ENCODE data around the gene ZNG1A. TPM values are rescaled to one million over a fixed set of nuclear protein-coding genes. Genes with fewer than 3 reads are reported as not detected.
"Not testable (repeated sequence)": the region's sequence is repeated elsewhere in the genome, so short reads cannot be mapped to it uniquely, and the experiment has no call there.

Gene ZNG1A
- total RNA-seq, 2 experiments from 2014 or later = 49.4 to 73.6 TPM

DNA sequence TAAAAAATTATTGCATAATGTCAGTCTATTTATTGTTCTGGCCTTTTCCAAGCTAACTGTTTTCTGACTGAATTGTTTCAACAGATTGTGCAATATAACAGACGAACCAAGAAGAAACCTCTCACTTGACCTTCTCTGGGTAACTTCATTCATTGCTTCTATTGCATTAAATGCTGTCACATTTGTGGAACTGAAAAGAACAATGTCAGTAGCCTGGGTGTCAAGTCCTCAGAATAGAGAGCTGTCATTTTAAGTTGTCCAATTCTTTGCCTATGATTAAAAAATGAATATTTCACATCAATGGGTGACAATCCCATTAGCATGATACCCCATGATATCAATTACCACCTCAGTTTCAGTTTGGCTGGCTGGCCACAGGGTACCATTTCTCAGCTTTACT is 19.0 kb downstream of the ZNG1A start:
- DNase-seq (ENCODE audit: low spot score); H2AFZ ChIP-seq (ENCODE audit: low read length); H3K27ac ChIP-seq (ENCODE audit: low read depth, low read length, poor library complexity, severe bottlenecking); CTCF ChIA-PET (ENCODE audit: unreplicated experiment); H3K4me3 ChIP-seq (ENCODE audit: low read depth, low read length, poor library complexity, severe bottlenecking); H3K4me2 ChIP-seq (ENCODE audit: low read length); H3K4me1 ChIP-seq (ENCODE audit: insufficient read depth, low read length, poor library complexity, severe bottlenecking); H3K9me3 ChIP-seq (ENCODE audit: low read length); H4K20me1 ChIP-seq (ENCODE audit: insufficient read depth, low read length); H3K79me2 ChIP-seq (ENCODE audit: insufficient read depth, low read depth, low read length); H3K9me2 ChIP-seq (ENCODE audit: insufficient read depth, low read length); H3K36me3 ChIP-seq (ENCODE audit: insufficient read depth, low read length); intact Hi-C loops (cut with micrococcal nuclease; ENCODE audit: unreplicated experiment); BruUV-seq (replicated peaks): not testable (repeated sequence)
- POLR2A ChIA-PET = interaction anchor here (0.6 kb wide), 1 partner anchor 214 kb away, joined by 3 read pairs; no protein-coding TSS in a partner anchor

DNA sequence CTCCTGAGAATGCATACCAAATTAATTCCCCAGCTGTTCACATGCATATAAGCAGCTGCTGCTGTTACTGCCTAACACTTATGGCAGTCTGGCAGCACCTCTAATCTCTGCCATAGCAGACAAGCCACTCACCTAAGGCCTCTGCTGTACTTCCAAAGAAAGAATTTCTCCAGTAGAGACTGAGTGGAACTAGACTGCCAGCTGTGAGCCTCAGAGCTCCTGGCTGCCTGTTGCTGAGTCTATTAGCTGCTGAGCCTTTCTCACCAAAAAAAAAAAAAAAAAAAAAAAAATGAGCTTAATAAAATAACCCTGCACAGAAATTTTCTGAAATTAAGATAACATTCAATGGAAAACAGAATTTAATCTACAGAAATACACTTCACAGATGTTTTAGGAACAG is 27.7 kb downstream of the ZNG1A start:
- BruUV-seq (replicated peaks) = TSS peak; percentile 28
- H3K36me3 ChIP-seq (ENCODE audit: insufficient read depth, low read length); POLR2A ChIA-PET; H3K4me3 ChIP-seq (ENCODE audit: low read depth, low read length, poor library complexity, severe bottlenecking); H3K27ac ChIP-seq (ENCODE audit: low read depth, low read length, poor library complexity, severe bottlenecking); CTCF ChIA-PET (ENCODE audit: unreplicated experiment); H4K20me1 ChIP-seq (ENCODE audit: insufficient read depth, low read length); H3K79me2 ChIP-seq (ENCODE audit: insufficient read depth, low read depth, low read length); DNase-seq (ENCODE audit: low spot score); H3K4me1 ChIP-seq (ENCODE audit: insufficient read depth, low read length, poor library complexity, severe bottlenecking); H2AFZ ChIP-seq (ENCODE audit: low read length); H3K9me2 ChIP-seq (ENCODE audit: insufficient read depth, low read length); H3K4me2 ChIP-seq (ENCODE audit: low read length); H3K9me3 ChIP-seq (ENCODE audit: low read length); intact Hi-C loops (cut with micrococcal nuclease; ENCODE audit: unreplicated experiment): not testable (repeated sequence)

DNA sequence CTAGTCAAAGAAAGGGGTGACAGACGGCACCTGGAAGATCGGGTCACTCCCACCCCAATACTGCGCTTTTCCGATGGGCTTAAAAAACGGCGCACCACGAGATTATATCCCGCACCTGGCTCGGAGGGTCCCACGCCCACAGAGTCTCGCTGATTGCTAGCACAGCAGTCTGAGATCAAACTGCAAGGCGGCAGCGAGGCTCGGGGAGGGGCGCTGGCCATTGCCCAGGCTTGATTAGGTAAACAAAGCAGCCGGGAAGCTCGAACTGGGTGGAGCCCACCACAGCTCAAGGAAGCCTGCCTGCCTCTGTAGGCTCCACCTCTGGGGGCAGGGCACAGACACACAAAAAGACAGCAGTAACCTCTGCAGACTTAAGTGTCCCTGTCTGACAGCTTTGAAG is 39.0 kb downstream of the ZNG1A start:
- H3K4me1 ChIP-seq (ENCODE audit: insufficient read depth, low read length, poor library complexity, severe bottlenecking); POLR2A ChIA-PET; H3K27ac ChIP-seq (ENCODE audit: low read depth, low read length, poor library complexity, severe bottlenecking); H3K9me2 ChIP-seq (ENCODE audit: insufficient read depth, low read length); intact Hi-C loops (cut with micrococcal nuclease; ENCODE audit: unreplicated experiment); BruUV-seq (replicated peaks); H3K4me3 ChIP-seq (ENCODE audit: low read depth, low read length, poor library complexity, severe bottlenecking); H3K9me3 ChIP-seq (ENCODE audit: low read length); H4K20me1 ChIP-seq (ENCODE audit: insufficient read depth, low read length); CTCF ChIA-PET (ENCODE audit: unreplicated experiment); H2AFZ ChIP-seq (ENCODE audit: low read length); H3K36me3 ChIP-seq (ENCODE audit: insufficient read depth, low read length); H3K79me2 ChIP-seq (ENCODE audit: insufficient read depth, low read depth, low read length); DNase-seq (ENCODE audit: low spot score); H3K4me2 ChIP-seq (ENCODE audit: low read length): not testable (repeated sequence)

DNA sequence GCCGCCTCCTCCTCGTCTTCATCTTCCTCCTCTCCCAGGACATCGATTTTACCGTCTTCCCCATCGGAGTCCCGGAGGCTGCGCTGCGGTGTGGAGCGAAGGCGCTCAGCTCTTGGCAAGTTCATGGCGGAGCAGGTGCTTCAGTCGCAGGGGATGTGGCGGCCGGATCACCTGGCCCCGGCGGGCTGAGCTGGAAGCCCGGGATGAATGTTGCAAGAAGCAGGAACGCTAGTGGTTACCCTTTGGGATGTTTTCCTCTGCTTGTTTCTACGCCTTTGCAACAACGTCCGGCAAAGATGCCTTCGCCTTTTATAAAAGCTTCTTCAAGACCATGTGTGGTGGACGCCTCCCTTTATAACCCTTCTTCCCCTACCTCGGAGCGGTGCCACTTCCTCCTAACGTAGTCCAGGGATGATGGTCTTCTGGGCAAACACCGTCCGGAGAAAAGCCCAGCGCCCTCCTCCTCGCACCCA is 60.8 kb downstream of the ZNG1A start, which contains the start of gene FOXD4:
TSS of gene FOXD4 (minus strand) at position 423 of the 473 bp plus-strand sequence. CDS start at position 125, 298 bp downstream.
- H3K4me2 ChIP-seq (ENCODE audit: low read length); CTCF ChIA-PET (ENCODE audit: unreplicated experiment); H3K4me3 ChIP-seq (ENCODE audit: low read depth, low read length, poor library complexity, severe bottlenecking); H3K27ac ChIP-seq (ENCODE audit: low read depth, low read length, poor library complexity, severe bottlenecking); H4K20me1 ChIP-seq (ENCODE audit: insufficient read depth, low read length); intact Hi-C loops (cut with micrococcal nuclease; ENCODE audit: unreplicated experiment); H2AFZ ChIP-seq (ENCODE audit: low read length); POLR2A ChIA-PET; H3K4me1 ChIP-seq (ENCODE audit: insufficient read depth, low read length, poor library complexity, severe bottlenecking); DNase-seq (ENCODE audit: low spot score); H3K79me2 ChIP-seq (ENCODE audit: insufficient read depth, low read depth, low read length); H3K9me3 ChIP-seq (ENCODE audit: low read length); H3K36me3 ChIP-seq (ENCODE audit: insufficient read depth, low read length); H3K9me2 ChIP-seq (ENCODE audit: insufficient read depth, low read length); BruUV-seq (replicated peaks): not testable (repeated sequence)

DNA sequence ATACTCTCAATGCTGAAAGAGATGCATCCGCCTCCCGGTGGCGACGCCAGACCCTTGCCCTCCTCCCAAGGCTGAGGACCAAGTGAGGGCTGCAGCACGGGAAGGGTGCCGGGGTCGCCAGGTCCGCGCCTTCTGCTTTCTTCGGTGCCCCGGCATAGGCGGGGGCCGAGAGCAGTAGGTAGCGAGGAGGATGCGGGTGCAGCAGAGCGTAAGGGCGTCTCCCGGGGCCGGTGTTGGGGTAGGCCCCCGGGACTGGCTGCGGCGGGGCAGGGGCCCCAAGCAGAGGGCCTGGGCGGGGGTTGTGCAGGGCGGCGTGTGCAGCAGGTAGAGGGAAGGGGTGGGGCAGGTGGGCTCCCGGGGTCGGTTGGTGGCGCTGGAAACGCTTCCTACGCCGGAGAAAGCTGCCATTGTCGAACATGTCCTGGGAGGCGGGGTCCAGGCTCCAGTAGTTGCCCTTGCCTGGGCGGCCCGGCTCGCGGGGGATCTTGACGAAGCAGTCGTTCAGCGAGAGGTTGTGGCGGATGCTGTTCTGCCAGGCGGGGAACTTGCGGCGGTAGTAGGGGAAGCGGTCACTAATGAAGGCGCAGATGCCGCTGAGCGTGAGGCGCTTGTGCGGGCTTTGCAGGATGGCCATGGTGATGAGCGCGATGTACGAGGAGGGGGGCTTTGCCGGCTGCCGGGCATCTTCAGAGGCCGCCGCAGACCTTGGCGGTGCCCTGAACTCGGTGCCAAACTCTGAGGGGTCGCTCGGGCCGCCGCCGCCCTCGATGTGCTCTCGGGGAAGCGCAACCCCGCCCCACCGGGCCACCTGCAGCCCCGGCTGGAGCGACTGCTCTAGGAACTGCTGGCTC is 61.5 kb downstream of the ZNG1A start:
- H3K27ac ChIP-seq (ENCODE audit: low read depth, low read length, poor library complexity, severe bottlenecking); DNase-seq (ENCODE audit: low spot score); H3K4me2 ChIP-seq (ENCODE audit: low read length); H3K9me3 ChIP-seq (ENCODE audit: low read length); BruUV-seq (replicated peaks); intact Hi-C loops (cut with micrococcal nuclease; ENCODE audit: unreplicated experiment); CTCF ChIA-PET (ENCODE audit: unreplicated experiment); POLR2A ChIA-PET; H2AFZ ChIP-seq (ENCODE audit: low read length); H3K36me3 ChIP-seq (ENCODE audit: insufficient read depth, low read length); H3K9me2 ChIP-seq (ENCODE audit: insufficient read depth, low read length); H3K79me2 ChIP-seq (ENCODE audit: insufficient read depth, low read depth, low read length); H4K20me1 ChIP-seq (ENCODE audit: insufficient read depth, low read length); H3K4me1 ChIP-seq (ENCODE audit: insufficient read depth, low read length, poor library complexity, severe bottlenecking); H3K4me3 ChIP-seq (ENCODE audit: low read depth, low read length, poor library complexity, severe bottlenecking): not testable (repeated sequence)

DNA sequence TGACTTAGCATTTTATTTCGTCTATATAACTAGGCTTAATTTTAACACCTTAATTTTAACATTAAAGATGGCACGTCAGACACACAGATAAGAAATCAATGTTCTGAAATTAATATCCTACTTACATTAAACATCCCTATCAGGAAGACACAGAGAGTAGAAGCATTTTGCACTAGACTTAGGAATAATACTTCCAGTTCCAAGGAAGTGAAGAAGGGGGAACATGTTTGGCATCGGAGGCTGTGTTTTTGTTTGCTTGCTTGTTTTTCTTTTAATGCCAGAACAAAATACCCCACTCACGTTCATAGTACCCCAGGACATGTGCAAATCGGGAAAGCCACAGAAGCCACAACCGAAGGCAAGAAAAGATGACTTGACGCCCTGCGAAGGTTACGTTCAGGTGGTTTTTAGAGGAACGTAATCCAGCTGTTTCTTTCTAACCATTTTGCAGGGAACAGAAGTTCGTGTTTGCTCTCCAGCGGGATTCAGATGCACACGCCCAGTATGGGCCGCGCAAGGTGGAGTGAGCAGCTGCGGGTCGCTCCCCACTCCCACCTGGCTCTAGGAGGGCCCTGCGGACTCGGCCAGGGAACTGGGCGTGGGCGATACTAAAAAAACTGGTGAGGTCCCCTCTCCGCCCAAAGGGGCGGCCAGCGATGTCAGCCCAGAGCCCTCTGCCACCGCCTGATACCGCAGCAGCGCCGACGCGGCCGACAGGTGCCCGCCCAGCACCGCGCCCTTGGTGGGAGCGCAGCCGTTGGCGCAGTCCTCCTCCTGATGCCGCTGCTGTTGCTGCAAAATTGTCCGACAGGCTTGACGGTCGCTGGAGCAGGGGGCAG is 62.4 kb downstream of the ZNG1A start:
- H4K20me1 ChIP-seq (ENCODE audit: insufficient read depth, low read length); POLR2A ChIA-PET; H3K4me1 ChIP-seq (ENCODE audit: insufficient read depth, low read length, poor library complexity, severe bottlenecking); H3K27ac ChIP-seq (ENCODE audit: low read depth, low read length, poor library complexity, severe bottlenecking); intact Hi-C loops (cut with micrococcal nuclease; ENCODE audit: unreplicated experiment); H2AFZ ChIP-seq (ENCODE audit: low read length); CTCF ChIA-PET (ENCODE audit: unreplicated experiment); DNase-seq (ENCODE audit: low spot score); H3K4me2 ChIP-seq (ENCODE audit: low read length); H3K9me2 ChIP-seq (ENCODE audit: insufficient read depth, low read length); H3K36me3 ChIP-seq (ENCODE audit: insufficient read depth, low read length); BruUV-seq (replicated peaks); H3K9me3 ChIP-seq (ENCODE audit: low read length); H3K4me3 ChIP-seq (ENCODE audit: low read depth, low read length, poor library complexity, severe bottlenecking); H3K79me2 ChIP-seq (ENCODE audit: insufficient read depth, low read depth, low read length): not testable (repeated sequence)
